OCI-LY1 (cell line): ENCODE measurements around the gene TNS3.

Experiments
- EZH2 ChIP-seq: fragments of 200-600 bp; sonication (generic), shearing (Covaris generic); IDR thresholded peaks from 2 replicates; pipeline ENCODE4 v1.8.0; 2017; ENCODE audit warnings: borderline replicate concordance, mixed run types, mild to moderate bottlenecking, antibody characterized with exemption, low read length, moderate library complexity, mixed read lengths
- TF ChIP-seq, protein P1 (sequence below): fragments of 200-600 bp; sonication (generic), shearing (Covaris generic); IDR thresholded peaks from 2 replicates; pipeline ENCODE4 v1.5.1; 2017; ENCODE audit warnings: mild to moderate bottlenecking, antibody characterized with exemption, low read length, moderate library complexity, mixed read lengths

DNA sequence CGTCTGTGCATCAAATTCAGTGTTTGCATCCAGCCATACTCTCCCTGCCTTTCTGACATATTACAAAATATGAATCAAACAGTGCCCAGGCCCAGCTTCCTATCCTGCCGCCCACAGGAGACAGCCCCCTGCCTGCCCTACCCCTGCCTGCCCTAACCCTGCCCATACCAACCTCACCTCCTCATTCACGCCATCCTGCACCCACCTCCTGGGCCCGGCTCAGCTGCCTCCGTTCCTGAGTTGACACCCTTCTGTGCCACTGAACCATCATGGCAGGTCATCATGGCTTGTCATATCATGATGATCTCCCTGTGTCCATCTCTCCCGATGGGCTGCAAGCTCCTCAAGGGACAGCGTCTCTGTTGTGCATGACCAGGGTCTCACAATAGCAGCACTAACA lies 72.3 kb downstream of the TNS3 start:
- TF ChIP-seq, protein P1, sequence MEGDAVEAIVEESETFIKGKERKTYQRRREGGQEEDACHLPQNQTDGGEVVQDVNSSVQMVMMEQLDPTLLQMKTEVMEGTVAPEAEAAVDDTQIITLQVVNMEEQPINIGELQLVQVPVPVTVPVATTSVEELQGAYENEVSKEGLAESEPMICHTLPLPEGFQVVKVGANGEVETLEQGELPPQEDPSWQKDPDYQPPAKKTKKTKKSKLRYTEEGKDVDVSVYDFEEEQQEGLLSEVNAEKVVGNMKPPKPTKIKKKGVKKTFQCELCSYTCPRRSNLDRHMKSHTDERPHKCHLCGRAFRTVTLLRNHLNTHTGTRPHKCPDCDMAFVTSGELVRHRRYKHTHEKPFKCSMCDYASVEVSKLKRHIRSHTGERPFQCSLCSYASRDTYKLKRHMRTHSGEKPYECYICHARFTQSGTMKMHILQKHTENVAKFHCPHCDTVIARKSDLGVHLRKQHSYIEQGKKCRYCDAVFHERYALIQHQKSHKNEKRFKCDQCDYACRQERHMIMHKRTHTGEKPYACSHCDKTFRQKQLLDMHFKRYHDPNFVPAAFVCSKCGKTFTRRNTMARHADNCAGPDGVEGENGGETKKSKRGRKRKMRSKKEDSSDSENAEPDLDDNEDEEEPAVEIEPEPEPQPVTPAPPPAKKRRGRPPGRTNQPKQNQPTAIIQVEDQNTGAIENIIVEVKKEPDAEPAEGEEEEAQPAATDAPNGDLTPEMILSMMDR: no peak
- no peak for TF ChIP-seq EZH2
